Measurements from ENCODE around the gene P3H1. TPM values are rescaled to one million over a fixed set of nuclear protein-coding genes. Genes with fewer than 3 reads are reported as not detected.

P3H1 gene
- total and polyA plus RNA-seq, 2 experiments from 2014 or later: 102 to 192 TPM

DNA sequence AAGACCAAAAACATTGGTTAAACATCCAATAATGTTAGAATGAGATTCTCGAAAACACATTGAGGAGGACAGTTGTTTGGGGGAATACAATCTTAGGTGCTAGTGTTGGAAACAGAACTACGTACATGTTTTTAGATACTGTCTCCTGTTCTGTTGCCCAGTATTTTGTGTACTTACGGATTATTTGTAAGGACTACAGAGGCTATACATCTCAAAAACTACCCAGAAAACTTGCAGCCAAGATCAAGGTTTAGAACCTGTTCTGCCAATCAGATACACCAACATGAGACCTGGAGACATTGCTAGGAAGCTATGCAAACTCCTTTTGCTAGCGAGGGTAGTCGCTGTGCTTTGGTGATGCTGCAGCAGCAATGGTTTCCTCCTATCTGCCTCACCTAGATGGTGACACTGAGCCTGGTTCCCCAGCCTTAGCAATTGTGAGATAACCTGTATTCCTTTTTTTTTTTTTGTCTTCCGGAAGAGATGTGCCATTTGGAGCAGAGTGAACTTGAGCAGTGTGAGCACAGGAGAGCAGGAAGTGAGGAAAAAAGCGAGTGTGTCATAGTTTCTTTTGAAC, 62.9 kb downstream of the P3H1 start:
- H3K4me1 ChIP-seq (ENCODE audit: insufficient read depth): no peaks in the 10 kb centered on the region
- H3K4me3 ChIP-seq: no peak overlapping the region
- no peaks in the 10 kb centered on the region for H3K9me3 ChIP-seq (ENCODE audit: low read depth)
- DNase-seq (ENCODE audit: low spot score): no peak
- no peak for TF ChIP-seq EZH2phosphoT487 (IDR thresholded peaks at IDR 0.05; ENCODE audit: low read depth, severe bottlenecking, unreplicated experiment)
- no peak for TF ChIP-seq EZH2 (IDR thresholded peaks at IDR 0.05; ENCODE audit: borderline replicate concordance)
- TF ChIP-seq, protein P1, sequence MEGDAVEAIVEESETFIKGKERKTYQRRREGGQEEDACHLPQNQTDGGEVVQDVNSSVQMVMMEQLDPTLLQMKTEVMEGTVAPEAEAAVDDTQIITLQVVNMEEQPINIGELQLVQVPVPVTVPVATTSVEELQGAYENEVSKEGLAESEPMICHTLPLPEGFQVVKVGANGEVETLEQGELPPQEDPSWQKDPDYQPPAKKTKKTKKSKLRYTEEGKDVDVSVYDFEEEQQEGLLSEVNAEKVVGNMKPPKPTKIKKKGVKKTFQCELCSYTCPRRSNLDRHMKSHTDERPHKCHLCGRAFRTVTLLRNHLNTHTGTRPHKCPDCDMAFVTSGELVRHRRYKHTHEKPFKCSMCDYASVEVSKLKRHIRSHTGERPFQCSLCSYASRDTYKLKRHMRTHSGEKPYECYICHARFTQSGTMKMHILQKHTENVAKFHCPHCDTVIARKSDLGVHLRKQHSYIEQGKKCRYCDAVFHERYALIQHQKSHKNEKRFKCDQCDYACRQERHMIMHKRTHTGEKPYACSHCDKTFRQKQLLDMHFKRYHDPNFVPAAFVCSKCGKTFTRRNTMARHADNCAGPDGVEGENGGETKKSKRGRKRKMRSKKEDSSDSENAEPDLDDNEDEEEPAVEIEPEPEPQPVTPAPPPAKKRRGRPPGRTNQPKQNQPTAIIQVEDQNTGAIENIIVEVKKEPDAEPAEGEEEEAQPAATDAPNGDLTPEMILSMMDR (IDR thresholded peaks at IDR 0.05; ENCODE audit: poor library complexity): no peak
- H4K20me1 ChIP-seq (ENCODE audit: insufficient read depth, poor library complexity, severe bottlenecking): no peaks in the 10 kb centered on the region
- peaks cover 4% of the 10 kb centered on the region for H3K36me3 ChIP-seq (replicated peaks; ENCODE audit: insufficient read depth, low read depth)
- no peak overlapping the region for H3K27ac ChIP-seq
- H3K9me2 ChIP-seq (replicated peaks; ENCODE audit: insufficient read depth): no peaks in the 10 kb centered on the region
- H2AFZ ChIP-seq: no peak overlapping the region
- no peak overlapping the region for H3K4me2 ChIP-seq
- WGBS (ENCODE audit: low lambda C conversion rate, missing lambda C conversion rate): 96% methylated on average over 7 of the region's 7 CpGs
- peaks cover 39% of the 10 kb centered on the region for H3K79me2 ChIP-seq
- H3K27me3 ChIP-seq: no peaks in the 10 kb centered on the region

DNA sequence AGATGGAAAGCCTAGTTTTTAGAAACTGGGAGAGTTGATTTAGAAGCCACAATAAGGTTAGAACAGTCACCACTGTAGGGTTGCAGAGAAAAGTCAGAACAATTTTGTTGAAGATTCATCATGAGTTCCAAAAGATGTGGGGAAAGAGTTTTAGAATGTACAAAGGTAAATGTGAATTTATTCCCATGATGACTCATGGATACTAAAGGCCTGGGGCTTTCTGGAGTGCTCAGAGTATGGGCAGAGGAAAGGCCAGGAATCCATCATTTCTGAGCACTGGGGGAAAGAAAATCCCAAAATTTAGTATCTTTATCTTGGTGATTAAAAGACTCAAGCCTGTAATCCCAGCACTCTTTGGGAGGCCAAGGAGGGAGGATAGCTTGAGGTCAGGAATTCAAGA, 66.8 kb downstream of the P3H1 start:
- Histone ChIP-seq H4K20me1 (ENCODE audit: insufficient read depth, poor library complexity, severe bottlenecking) (peaks cover 7% of the 10 kb centered on the region), H2AFZ (no peak overlapping the region), H3K27ac (no peak overlapping the region), H3K36me3 (replicated peaks; ENCODE audit: insufficient read depth, low read depth) (no peaks in the 10 kb centered on the region), H3K4me1 (ENCODE audit: insufficient read depth) (no peaks in the 10 kb centered on the region), H3K9me3 (ENCODE audit: low read depth) (no peaks in the 10 kb centered on the region), H3K4me2 (no peak overlapping the region), H3K4me3 (no peak overlapping the region), H3K27me3 (no peaks in the 10 kb centered on the region), H3K79me2 (peaks cover 64% of the 10 kb centered on the region), H3K9me2 (replicated peaks; ENCODE audit: insufficient read depth) (no peaks in the 10 kb centered on the region)
- no peak for DNase-seq (ENCODE audit: low spot score)
- TF ChIP-seq, protein P1 (IDR thresholded peaks at IDR 0.05; ENCODE audit: poor library complexity): no peak
- TF ChIP-seq EZH2 (IDR thresholded peaks at IDR 0.05; ENCODE audit: borderline replicate concordance): no peak
- no peak for TF ChIP-seq EZH2phosphoT487 (IDR thresholded peaks at IDR 0.05; ENCODE audit: low read depth, severe bottlenecking, unreplicated experiment)

DNA sequence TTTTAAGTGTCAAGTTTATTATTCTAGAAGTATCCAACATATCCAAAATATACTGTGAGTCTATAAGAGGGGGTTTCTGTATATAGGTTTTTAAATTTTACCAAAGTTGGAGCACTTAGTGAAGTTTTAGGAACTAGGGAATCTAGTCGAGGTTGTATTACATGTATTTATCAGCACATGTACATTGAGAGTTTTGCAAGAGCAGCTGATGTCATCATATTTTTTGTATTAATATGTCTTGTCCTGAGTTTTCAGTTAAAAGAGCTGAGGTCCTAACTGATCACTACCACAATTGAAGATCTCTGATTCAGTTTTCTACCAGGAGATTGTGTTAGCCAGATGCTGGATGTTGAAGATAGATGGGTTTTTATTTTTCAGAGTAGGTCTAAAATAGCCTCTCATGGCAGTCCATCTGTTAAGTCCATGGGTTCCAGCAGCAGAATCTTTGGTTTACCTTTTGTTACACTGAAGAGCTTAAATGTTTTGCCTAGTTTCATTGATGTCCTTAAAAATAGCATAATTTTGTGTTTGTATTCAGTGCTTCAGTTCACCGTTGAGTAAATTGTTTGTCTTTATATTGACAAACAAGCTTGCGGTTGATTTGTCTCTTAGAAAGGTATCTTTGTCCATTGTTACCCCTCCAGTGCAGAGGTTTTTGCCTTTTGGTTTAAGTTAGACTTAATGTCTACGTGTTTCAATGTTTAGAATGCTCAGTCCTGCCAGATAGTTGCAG, 68.6 kb downstream of the P3H1 start:
- DNase-seq (ENCODE audit: low spot score): no peak
- WGBS (ENCODE audit: low lambda C conversion rate, missing lambda C conversion rate): 98% methylated on average over 4 of the region's 4 CpGs
- TF ChIP-seq, protein P1 (IDR thresholded peaks at IDR 0.05; ENCODE audit: poor library complexity): no peak
- H3K4me1 ChIP-seq (ENCODE audit: insufficient read depth): peaks cover 9% of the 10 kb centered on the region
- H3K36me3 ChIP-seq (replicated peaks; ENCODE audit: insufficient read depth, low read depth): no peaks in the 10 kb centered on the region
- H3K9me2 ChIP-seq (replicated peaks; ENCODE audit: insufficient read depth): no peaks in the 10 kb centered on the region
- H3K27ac ChIP-seq: no peak overlapping the region
- H3K79me2 ChIP-seq: peaks cover 69% of the 10 kb centered on the region
- H3K27me3 ChIP-seq: no peaks in the 10 kb centered on the region
- H3K4me2 ChIP-seq: no peak overlapping the region
- peaks cover 24% of the 10 kb centered on the region for H4K20me1 ChIP-seq (ENCODE audit: insufficient read depth, poor library complexity, severe bottlenecking)
- no peak overlapping the region for H3K4me3 ChIP-seq
- no peak overlapping the region for H2AFZ ChIP-seq
- no peaks in the 10 kb centered on the region for H3K9me3 ChIP-seq (ENCODE audit: low read depth)

Other genes with a start within 250 kb of the P3H1 start
- gene PPIH, start 108.6 kb downstream of the P3H1 start, total RNA-seq: 35.6 and 36.4 TPM in 2 replicates
- gene PPIH, start 108.6 kb downstream of the P3H1 start, polyA plus RNA-seq: 26.1 and 30.7 TPM in 2 replicates
- gene YBX1, start 84.6 kb downstream of the P3H1 start, total RNA-seq: 418 and 428 TPM in 2 replicates
- gene YBX1, start 84.6 kb downstream of the P3H1 start, polyA plus RNA-seq: 177 and 183 TPM in 2 replicates
- 2.5 and 6.9 TPM in 2 replicates for gene CLDN19, start 26.8 kb downstream of the P3H1 start, total RNA-seq
- gene CLDN19, start 26.8 kb downstream of the P3H1 start, polyA plus RNA-seq: 3.8 and 4.5 TPM in 2 replicates
- gene C1orf50, start 221 bp upstream of the P3H1 start, total RNA-seq: 5.7 and 12.6 TPM in 2 replicates
- 11.9 and 15.2 TPM in 2 replicates for gene C1orf50, start 221 bp upstream of the P3H1 start, polyA plus RNA-seq
- 0.32 and 0.40 TPM in 2 replicates for gene TMEM269, start 18.0 kb upstream of the P3H1 start, total RNA-seq
- gene TMEM269, start 18.0 kb upstream of the P3H1 start, polyA plus RNA-seq: 0.12 TPM in 1 of 2 replicates, not detected in the other
- gene ERMAP, start 50.1 kb upstream of the P3H1 start, total RNA-seq: 17.5 and 20.4 TPM in 2 replicates
- 6.2 and 6.5 TPM in 2 replicates for gene ERMAP, start 50.1 kb upstream of the P3H1 start, polyA plus RNA-seq
- gene SVBP, start 50.4 kb upstream of the P3H1 start, total RNA-seq: 38.0 and 49.6 TPM in 2 replicates
- gene SVBP, start 50.4 kb upstream of the P3H1 start, polyA plus RNA-seq: 50.6 and 56.8 TPM in 2 replicates
- 8.6 and 13.2 TPM in 2 replicates for gene ZNF691, start 79.6 kb upstream of the P3H1 start, total RNA-seq
- 6.9 and 8.7 TPM in 2 replicates for gene ZNF691, start 79.6 kb upstream of the P3H1 start, polyA plus RNA-seq
- 271 and 301 TPM in 2 replicates for gene SLC2A1, start 191.8 kb upstream of the P3H1 start, total RNA-seq
- 271 and 314 TPM in 2 replicates for gene SLC2A1, start 191.8 kb upstream of the P3H1 start, polyA plus RNA-seq

All from hepatocyte (in vitro differentiated cells).